ENCODE measurements around the gene RASSF3.
"Not testable (repeated sequence)": the region's sequence is repeated elsewhere in the genome, so short reads cannot be mapped to it uniquely, and the experiment has no call there.

Gene RASSF3

DNA sequence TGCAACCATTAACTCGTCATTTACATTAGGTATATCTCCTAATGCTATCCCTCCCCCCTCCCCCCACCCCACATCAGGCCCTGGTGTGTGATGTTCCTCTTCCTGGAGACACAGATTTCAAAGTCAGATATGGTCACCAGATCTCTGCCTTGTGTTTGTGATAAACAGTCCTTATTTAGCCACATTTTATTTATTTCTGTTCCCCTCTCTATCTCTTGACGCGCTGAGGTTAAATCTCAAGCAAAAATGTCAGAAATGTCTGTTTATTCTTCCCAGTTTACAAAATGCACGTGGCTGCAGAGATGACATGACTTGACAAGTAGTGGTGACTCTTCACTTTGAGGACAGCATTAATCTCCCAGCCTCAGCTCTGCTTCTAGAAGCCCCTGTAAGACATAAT lies 11.5 kb upstream of the RASSF3 start:
- DNase-seq = no peak

DNA sequence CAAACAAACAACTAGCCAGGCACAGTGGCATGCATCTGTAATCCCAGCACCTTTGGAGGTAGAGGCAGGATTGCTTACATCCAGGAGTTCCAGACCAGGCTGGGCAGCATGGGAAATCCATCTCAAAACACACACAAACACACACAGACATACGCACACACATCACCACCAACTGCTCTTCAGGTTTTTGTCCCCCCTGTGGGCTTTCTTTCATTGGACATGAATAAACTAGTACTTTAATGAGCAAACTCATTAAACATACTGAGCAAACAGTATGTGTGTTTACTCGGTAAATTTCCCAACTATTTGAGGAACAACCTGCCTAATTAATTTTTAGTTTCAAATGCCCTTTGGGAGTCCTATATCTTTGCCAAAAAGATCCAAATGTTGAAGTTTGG lies 10.1 kb upstream of the RASSF3 start:
- no peak for DNase-seq

GRCh38 chr12:64603183-64603841 lies 7.0 kb upstream of the RASSF3 start:
- DNase-seq = no peak

GRCh38 chr12:64608901-64609535 lies 1.3 kb upstream of the RASSF3 start:
- DNase-seq = peak; percentile 28

DNA sequence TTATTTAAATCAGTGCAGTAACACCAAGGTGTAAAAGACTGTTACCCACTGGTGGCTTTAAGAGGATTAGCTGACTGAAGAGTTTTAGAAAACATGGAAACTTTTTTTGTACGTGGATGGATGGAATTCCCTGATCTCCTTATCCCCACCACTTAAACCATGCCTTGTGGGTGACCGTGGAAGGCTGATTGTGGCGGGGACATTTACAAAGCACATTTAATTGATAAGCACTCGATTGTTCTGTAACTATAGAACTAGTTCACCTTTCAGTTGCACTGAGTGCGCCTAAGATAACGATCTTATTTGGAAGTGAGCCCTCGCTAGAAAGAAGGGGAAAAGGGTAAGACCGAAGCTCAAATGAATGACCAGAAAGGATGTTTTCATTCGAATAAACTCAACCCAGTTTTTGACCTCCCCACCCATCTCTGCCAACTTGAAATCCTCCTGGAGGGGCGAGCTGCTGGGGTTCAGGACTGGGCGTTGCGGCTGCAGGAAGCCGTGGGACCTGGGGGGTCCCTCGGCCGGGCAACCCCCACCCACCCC lies 688 bp upstream of the RASSF3 start:
- DNase-seq = no peak

DNA sequence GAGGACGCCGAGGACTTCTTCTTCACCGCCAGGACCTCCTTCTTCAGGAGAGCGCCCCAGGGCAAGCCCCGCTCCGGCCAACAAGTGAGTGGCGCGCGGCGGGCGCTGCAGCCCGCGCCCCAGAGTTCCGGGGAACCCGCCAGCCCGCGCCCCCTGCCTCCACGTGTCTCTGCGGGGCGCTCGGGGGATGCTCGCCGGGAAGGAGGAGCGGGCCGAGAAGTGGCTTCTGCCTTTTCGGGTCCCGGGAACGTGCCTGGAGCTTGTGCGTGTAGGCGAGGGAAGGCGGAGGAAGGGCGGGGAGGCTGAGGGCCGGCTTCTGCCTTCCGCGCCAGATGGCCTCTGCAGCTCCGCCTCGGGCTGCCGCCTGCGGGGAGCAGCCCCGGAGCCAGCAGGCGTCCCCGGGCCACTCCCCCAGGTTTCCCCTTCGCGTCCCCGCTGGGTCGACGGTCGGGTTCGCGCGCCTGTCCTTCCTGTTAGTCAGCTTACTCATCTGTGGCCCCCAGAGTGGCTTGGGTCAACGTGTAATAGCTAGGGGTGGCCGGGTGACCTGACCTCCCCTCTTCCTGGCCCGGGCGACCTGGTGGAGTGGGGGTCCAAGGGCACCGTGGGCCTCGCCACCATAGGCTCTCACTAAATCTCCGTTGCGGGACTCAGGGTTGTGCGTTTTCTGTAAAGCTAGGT lies 505 bp downstream of the RASSF3 start:
- peak; percentile 49 for DNase-seq

DNA sequence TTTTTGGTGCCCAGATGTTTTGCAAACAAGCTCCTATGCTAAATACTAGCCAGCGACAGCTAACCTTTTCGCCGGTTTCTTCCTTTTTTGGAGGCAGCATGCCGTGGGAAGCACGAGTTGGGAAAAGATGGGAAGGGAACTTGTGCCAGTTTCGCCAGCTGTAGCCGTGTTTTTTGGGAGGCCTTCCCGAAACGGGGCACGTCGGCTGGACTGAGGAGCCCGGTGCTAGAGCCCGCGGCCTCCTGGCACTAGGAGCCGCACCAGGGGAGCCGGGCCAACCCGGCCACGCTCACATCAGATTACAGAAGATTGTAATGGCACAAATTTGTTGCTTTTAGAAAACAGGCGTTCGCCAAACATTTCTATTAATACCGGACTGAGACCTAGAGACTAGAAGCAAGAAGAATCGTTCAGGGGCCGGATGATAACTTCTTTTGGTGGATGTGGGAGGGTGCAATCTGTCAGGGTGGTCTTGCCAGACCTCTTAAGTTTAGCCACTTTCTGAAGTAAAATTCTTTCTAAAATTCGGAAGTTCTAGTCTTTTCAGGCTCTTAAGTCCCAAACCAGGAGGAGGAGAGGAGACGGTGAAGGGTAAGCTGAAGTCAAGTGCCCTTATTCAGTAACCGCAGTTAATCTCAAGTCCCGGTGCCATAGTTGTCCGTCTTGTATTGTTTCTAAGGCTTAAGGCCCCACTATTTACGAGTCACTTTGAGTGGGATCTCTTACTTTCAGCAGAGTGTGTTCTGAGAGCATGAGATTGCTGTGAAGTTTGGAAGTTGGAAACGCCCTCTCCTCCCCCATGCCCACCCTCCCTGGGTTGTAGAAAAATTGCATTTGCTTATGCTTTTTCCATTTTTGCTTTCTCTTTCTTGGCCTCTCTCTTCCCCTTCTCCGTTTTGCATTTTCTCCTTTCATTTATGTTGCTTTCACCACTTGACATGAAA lies 1.3 kb downstream of the RASSF3 start:
- no peak for DNase-seq

DNA sequence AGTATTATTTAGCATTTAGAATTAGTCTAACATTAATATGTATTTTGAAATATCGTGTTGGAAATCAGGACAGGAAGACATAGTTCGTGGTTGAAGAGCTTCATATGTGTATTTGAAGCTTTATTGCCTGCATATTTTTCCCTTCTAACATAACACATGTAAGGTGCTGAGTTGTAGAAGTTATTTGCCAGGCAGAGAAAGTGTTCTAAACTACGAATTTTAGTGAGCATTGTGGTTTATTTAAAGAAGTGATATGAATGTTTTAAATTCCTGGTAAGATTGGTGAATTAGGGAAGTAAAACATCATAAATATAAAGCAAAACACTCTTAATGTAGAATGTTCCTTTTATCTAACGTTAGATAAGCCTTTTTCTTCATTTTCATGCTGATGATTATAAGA lies 2.5 kb downstream of the RASSF3 start:
- DNase-seq = no peak

DNA sequence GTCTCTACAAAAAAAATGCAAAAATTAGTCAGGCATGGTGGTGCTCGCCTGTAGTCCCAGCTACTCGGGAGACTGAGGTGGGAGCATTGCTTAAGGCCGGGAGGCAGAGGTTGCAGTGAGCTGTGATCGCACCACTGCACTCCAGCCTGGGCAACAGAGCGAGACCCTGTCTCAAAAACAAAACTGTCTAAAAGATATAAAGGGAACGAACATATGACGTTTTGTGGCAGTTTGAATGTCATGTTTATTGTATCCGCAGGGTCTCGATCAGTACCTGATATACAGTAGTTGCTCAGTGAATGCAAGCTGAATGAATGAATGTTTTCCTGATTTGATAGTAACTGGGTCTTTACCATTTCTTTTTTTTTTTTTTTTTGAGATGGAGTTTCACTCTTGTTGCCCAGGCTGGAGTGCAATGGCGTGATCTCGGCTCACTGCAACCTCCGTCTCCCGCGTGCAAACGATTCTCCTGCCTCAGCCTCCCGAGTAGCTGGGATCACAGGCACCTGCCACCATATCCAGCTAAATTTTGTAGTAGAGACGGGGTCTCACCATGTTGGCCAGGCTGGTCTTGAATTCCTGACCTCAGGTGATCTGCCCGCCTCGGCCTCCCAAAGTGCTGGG lies 3.6 kb downstream of the RASSF3 start:
- DNase-seq = not testable (repeated sequence)

- no peak for DNase-seq
These were observed 5.9 kb downstream of the RASSF3 start for GRCh38 chr12:64616201-64616600.

- peak; percentile 54 for DNase-seq
These were observed 8.8 kb downstream of the RASSF3 start for GRCh38 chr12:64618953-64619590.

DNA sequence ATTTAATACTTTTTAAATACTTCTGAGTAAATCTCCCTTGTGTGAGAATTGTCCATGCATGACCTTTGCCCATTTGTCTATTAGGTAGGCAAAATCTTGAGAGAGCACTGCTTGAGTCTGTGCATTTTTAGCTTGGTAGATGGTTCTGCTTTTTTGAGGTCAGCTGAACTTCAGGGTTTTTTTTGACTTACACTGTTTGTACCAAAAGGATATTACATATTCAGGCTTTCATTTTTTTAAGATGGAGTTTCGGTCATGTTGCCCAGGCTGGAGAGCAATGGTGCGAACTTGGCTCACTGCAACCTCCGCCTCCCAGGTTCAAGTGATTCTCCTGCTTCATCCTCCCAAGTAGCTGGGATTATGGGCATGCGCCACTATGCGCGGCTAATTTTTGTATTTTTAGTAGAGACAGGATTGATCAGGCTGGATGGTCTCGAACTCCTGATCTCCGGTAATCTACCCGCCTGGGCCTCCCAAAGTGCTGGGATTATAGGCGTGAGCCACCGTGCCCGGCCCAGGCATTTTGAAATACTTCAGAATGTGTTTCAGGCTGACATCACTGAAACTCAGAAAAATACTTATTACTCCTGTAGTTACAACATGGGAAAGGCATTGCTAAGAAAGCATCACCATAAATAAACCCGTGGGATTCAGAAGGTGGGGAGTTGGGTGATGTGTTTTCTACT lies 11.1 kb downstream of the RASSF3 start:
- peak; percentile 18 for DNase-seq

DNA sequence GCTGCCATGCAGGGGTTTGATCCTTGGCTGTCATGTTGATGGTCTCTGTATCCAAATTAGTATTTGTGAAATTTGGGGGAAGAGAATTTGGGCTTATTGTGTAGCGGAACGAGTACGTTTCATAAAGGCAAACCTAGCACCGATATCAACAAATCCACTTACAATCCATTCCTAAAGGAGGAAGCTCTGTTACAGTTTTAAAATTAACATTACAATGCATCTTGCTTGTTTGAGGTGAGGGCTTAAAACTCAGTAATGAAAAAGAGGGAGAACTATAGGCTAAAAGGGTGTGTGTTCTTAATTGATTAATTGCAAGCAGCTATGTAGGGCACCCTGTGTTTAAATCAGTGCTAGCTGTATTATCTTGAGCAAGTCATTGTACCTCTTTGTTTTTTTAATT lies 13.7 kb downstream of the RASSF3 start:
- DNase-seq = no peak

DNA sequence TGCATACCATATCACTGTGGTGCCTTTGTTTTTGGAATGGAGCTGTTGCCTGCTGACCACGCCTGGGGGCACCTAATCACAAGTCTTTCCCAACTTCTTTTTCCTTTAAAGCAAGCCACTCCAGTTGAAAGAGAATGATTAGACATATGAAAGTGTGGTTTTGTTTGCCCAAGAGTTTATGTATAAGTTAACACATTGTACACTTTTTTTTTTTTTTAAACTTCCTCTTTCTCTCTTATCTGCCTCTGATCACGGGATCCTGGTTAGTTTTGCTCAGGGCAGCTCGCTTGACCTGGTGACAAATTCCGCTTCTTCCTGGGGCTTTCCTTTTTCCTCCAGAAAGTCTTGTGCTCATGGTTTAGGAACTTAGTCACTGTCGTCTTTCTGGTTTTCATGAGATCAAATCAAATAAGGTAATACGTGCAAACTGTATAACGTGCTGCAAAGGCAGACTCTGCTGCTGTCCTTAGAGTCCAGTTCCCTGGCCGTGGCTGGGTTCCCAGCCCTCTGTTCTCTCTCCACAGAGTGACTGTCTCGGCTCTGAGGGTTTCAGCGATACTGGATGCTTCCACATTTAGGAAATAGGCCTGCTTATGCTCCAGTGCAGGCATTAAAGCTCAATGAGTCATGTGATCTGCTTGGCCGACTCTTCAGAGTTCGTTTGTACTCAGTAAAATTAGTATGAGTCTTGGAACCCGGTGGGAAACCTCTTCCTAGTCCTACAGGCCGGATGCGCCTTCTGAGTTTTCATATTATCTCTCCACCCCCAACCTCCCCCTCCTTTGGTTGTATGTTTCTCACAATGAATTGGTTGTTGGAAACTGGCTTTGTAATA lies 15.2 kb downstream of the RASSF3 start:
- DNase-seq = peak; percentile 73

DNA sequence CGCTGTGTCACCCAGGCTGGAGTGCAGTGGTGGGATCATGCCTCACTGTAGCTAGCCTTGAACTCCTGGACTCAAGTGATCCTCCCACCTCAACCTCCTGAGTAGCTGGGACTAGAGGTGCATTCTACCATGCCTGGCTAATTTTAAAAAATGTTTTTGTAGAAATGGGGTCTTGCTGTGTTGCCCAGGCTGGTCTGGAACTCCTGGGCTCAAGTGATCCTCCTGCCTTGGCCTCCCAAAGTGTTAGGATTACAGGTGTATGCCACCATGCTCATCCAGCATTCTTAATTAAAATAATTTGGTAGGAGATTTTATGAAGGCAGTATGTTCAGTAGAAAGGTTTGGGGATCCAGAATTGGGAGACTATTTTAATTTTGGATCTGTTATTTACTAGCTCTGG lies 16.3 kb downstream of the RASSF3 start:
- not testable (repeated sequence) for DNase-seq

DNA sequence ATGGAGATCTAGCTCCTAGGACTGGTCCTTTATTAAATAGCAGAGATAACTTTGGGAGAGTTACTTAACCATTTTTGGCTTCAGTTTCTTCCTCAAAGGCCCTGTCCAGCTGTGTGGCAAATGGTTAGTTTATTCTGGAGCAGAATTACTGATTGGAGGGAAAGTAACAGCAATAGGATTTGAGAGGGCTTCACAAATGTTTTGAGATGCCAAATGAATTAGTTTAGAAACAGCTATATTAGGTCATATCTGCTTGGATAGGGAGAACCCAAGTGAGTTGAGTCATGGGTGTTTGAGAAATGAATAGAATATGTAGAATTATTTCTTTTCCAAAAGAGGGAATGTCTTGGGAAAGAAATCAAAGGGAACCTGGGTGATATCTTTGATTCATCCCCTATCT lies 17.5 kb downstream of the RASSF3 start:
- no peak for DNase-seq

DNA sequence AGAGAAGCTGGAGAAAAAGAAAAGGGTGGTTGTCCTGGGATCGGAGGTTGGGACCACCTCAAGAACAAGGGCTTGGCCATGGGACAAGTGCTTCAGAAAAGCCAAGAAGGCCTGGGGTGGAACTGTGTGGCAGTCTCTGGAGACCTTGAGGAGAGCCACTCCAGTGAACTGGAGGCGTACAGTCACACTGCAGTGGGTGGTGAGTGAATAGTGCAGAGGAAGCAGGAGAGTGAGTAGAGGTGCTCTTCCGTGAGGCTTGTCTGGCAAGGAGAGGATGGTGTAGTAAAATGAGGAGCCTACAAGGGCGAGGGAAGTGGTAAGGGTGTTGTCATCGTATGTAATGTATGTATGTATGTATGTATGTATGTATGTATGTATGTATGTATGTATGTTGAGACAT lies 20.9 kb downstream of the RASSF3 start:
- no peak for DNase-seq

DNA sequence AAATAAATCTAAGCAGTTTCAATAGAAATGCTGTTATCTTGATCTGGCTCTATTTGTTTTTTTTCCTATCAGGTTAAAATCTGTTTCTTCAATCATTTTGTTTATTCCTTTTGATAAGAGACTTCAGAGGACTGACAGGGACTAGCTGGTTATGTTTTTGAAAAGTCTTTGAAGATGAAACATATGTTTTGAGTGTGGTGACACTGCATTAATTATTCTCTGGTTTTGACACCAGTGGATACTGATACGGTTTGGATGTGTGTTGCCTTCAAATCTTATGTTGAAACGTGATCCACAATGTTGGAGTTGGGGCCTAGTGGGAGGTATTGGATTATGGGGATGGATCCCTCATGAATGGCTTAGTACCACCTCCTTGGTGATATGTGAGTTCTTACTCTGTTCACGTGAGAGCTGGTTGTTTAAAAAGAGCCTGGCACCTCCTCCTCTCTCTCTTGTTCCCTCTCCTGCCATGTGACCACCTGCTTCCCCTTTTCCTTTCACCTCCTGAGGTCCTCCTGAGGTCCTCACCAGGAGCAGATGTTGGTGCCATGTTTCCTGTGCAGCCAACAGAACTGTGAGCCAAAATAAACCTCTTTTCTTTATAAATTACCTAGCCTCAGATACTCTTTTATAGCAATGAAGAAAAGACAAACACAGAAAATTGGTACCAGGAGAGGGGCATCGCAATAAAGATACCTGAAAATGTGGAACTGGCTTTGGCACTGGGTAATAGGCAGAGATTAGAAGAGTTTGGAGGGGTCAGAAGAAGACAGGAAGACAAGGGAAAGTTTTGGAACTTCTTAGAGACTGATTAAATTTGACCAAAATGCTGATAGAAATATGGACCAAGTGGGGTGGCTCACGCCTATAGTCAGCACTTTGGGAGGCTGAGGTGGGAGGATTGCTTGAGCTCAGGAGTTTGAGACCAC lies 23.0 kb downstream of the RASSF3 start:
- DNase-seq = no peak

DNA sequence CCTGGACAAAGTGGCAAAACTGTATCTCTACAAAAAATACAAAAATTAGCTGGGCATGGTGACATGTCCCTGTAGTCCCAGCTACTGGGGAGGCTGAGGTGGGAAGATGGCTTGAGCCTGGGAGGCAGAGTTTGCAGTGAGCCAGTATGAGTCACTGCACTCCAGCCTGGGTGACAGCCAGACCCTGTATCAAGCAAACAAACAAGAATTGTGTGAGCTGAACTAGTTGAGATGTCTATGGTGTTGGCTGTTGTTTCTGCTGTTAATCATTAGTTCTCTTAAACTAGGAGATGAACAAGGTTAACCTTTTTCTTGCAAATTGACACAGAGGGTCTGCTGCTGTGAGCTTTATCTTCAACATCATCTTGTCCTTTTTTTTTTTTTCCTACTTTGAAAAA lies 23.6 kb downstream of the RASSF3 start:
- no peak for DNase-seq

Measured in GDM1 (cell line).